GM19468 (cell line): ENCODE data around the gene PYGM.

ENCODE experiments used
- ATAC-seq: cut with Tn5 transposase; IDR thresholded peaks from one replicate; pipeline ENCODE4 v1.9.1; 2021; ENCODE audit warnings: mild to moderate bottlenecking, moderate library complexity, moderate number of reproducible peaks; ENCODE audit not compliant: unreplicated experiment; ENCODE audit errors: extremely low read depth

PYGM gene

DNA sequence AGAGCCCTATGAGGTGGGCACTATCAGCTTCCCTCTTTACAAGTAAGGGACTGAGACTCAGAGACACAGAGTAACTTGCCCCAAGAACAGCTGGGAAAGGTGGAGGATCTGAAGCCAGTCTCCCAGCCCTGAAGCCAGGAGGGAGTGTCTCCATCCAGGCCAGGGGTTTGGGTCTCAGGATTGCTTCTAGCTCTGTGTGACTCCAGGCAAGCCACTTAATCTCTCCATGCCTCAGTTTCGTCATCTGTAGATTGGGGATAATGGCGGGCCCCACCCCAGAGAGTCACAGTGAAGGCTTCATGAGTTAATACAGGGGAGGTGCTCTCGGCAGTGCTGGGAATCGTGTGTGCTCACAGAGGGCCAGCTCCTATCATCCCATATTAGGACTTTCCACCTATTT lies 32.7 kb upstream of the PYGM start:
- no peak for ATAC-seq

DNA sequence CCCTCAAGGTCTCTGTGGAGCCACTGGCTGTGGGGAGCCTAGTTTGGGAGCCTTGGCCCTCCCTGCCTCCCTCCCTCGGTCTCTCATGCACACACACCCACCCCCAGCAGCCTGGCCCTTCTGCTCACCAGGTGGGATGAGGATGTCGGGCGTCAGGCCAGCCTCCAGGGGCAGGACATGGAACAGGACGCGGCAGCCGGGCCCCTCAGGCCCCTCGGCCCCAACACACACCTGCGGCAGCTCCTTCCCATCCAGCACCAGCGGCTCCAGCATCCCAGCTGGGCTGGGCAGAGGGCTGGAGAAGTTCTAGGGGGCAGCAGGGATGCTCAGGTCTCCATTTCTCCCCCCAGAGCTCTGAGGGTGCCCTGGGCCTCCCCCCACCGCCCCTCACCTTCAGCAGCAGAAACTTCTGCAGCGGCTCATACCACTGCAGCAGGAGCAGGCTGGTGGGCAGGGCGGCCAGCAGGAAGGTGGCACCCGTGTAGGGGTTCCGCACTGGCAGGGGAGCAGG lies 32.1 kb upstream of the PYGM start:
- no peak for ATAC-seq

- ATAC-seq = no peak
These were observed 30.7 kb upstream of the PYGM start for GRCh38 chr11:64790205-64791095.

DNA sequence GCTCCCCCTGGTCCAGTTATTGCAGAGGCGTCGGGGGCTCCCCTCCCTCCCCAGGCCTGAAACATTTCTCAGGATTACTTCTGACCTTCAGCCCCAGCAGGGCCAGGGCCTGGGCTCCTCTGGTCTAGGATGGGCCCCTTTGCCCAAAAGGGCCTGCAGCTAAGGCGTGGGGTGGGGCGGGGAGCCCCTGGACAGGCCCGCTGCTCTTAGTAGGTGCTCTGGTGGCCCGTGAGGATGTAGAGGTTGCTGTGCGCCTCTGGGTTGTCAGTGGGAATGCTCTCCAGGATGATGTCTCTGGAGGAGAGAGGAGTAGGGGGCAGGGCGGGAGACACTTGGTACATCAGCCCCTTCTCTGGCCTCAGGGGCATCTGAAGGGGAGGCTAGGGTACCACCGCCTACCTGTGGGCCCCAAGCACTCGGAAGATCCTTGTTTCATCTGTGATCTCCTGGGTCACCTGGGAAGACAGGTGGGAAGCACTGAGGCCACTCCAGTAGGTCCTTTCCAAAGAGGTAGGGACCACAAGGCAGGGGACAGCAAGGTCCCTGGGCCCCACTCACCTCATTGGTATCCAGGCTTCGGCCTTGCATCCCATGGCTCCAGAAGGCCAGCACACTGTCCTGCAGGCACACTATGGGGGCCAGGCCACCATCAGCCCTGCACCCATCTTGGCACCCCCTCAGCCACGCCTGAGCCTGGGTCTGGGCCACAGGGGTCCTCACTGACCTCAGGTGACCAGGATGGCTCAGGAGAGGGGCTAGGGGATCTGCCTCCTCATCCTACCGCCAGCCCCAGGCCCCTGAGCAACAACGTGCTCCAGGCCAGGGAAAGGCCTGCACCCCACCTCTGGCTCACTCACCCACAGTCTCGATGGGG lies 29.8 kb upstream of the PYGM start:
- ATAC-seq = no peak

GRCh38 chr11:64788321-64789215 lies 28.8 kb upstream of the PYGM start:
- ATAC-seq = no peak

- ATAC-seq = no peak
These were observed 27.9 kb upstream of the PYGM start for GRCh38 chr11:64787526-64788320.

- no peak for ATAC-seq
These were observed 26.5 kb upstream of the PYGM start for GRCh38 chr11:64786308-64786707.

DNA sequence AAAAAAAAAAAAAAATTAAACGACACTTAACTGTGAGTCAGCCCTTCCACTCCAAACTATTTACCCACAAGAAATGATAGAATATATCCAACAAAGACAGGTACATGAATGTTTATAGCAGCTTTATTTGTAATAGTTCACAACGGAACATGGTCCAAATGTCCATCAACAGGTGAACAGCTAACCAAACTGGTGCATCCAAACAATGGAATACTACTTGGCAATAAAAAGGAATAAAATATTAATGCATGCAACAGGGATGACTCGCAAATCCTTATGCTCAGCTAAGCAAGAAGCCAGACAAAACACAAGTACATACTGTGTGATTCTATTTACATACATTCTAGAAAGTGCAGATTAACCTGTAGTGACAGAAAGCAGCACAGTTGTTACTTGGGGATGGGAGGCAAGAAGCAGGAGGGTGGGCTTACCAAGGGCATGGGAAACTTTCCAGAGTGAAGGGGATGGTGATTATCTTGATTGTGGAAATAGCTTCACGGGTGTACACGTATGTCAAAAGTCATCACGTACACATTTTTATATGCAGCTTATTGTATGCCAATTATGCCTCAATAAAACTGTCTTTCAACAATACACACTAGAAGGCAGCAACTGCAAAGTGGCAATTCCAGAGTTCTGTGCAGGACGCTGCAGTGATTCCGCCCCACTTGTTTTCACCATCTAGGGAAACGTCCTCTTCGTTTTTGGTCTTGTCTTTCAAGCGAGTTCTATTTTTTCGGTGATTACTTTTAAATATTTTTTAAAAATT lies 25.2 kb upstream of the PYGM start:
- no peak for ATAC-seq

DNA sequence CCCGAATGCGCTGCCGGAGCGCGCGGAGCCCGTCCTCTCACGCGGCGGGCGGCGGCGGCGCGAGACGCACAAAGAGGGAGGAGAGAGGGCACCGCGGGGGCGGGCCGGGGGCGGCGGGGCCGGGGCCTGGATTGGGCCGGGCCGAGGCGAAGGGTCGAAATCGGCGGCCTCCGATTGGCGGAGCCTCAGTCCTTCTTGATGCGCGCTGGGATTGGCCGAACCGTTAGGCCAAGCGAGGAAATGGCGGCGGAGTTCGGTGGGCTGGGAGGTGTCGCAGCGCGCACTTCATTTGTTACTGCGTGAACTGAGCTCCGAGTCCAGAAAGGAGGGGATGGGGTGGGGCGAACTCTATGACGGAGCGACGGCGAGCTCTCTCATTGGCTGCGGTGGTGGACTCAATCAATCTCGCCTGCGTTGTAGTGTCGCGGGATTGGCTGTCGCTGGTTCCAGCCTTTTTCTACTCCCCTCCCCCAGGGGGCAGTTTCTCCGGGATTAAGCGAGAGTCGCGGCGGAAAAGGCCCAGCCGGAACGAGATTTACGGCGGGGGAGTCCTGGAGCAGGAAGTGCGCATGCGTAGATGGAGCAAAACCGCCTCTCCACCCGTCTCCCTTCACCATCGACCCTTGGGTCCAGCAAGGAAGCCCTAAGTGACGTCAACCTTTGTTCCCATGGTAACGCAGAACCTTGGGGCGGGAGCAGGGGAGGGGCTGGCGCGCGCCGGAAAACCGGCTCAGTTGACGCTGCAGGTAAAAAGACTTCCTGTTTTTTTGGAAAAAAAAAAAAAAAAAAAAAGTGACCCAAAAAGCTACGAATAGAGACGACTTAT lies 18.9 kb upstream of the PYGM start, which contains the start of gene SF1:
Gene SF1, minus strand, starts transcription at position 70 of the 826 bp plus-strand sequence. CDS start 150 bp downstream, outside the sequence.
- ATAC-seq = peak; percentile 74

- ATAC-seq = no peak
These were observed 18.4 kb upstream of the PYGM start for GRCh38 chr11:64778223-64778472.

DNA sequence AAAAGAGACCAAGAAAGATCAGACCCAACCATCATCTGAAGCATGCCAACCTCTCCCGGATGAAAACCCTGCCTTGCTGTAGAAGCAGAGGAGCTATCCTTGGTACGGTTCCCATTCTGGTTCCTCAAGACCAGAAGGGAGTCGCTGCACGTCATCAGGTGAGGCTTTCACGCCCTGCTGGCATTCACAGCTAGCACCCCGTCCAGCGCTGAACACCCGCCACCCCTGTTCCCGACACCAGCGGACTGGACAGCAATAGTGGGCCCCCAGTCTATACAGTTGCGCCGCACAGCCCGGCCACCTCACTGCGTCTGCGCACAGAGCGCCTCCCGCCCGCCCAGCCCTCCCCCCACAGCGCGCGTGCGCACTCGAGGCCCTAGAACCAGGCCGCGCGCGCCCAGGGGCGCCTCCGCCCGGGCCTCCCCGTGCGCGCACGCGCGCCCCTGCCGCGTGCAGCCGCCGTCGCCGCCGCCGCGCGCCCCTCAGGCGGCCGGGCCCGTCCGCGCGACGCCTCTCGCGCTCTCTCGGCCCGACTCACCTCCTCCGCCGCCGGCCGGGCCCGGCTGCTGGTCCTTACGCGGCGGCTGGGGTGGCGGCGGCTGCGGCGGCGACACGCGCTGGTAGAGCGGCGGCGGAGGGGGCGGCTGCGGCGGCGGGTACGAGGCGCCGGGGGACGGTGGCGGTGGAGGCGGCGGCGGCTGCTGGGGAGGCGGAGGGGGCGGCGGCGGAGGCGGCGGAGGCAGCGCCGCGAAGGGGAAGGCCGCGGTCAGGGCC lies 17.9 kb upstream of the PYGM start:
- ATAC-seq = peak; percentile 1

DNA sequence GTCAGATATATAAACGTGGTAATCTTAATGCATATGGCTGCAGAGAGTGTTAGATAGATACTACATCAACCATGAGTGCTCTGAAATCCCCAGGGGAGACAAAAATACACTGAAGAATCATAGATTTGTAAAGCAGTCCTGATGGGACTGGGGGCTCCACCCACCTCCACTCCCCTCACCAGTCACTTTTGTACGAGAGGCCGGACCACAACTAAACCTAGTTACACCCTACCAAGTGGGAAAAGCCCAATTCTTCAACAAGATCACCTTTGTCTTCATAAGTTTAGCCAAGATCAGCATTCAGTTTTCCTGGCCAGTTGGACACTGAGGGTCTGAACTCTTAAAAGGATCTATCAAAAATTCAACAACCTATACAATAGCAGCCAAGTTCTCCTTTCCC lies 17.1 kb upstream of the PYGM start:
- no peak for ATAC-seq

- no peak for ATAC-seq
These were observed 16.7 kb upstream of the PYGM start for GRCh38 chr11:64776425-64776824.

DNA sequence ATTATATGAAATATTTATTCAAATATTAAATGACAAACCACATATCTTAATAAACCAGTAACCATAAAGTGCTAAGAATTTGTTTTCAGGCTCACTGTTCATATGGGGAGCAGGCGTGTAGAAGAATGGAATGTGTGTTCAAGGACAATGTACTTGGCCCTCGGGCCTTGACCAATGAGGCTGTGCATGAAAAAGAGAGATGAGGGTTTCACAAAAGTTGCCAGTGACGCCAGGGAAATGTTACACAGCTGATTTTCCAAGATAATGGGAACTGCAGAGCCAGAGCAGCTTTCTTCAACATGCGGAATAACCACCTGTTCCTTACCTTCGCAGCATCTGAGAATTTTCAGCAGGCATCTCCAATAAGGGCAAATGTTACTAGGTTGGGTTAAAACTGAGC lies 14.4 kb upstream of the PYGM start:
- no peak for ATAC-seq

- no peak for ATAC-seq
These were observed 12.7 kb upstream of the PYGM start for GRCh38 chr11:64772303-64773018.

GRCh38 chr11:64771861-64772260 lies 12.1 kb upstream of the PYGM start:
- ATAC-seq = no peak
